GM23338 (cell line): ENCODE data around the gene GPC2. TPM values are rescaled to one million over a fixed set of nuclear protein-coding genes. Genes with fewer than 3 reads are reported as not detected.

ENCODE experiments used
- ATAC-seq: fragments of 200-7000 bp; cut with Tn5 transposase; 3 replicates; pipeline ENCODE4 v1.9.1; 2020
- DNase-seq: peaks from one replicate; pipeline ENCODE4 v3.0.0-alpha.2; 2015; ENCODE audit warnings: low spot score
- H2AFZ ChIP-seq: fragments of 200-600 bp; sonication (generic); 2 replicates; pipeline ENCODE4 v1.8.0; 2016; ENCODE audit warnings: antibody characterized with exemption, mild to moderate bottlenecking, moderate library complexity
- H3F3A ChIP-seq: fragments of 200-600 bp; sonication (generic); replicated peaks from 2 replicates; pipeline ENCODE4 v1.8.0; 2017; ENCODE audit warnings: antibody characterized with exemption, mixed run types, low read depth
- H3K27ac ChIP-seq: fragments of 200-600 bp; sonication (generic); 2 replicates; pipeline ENCODE4 v1.6.1; 2016; ENCODE audit warnings: low read depth
- H3K27me3 ChIP-seq: fragments of 200-600 bp; sonication (generic); 2 replicates; pipeline ENCODE4 v1.8.0; 2016; ENCODE audit warnings: mild to moderate bottlenecking, mixed run types, moderate library complexity; ENCODE audit not compliant: insufficient read depth
- H3K36me3 ChIP-seq: fragments of 200-600 bp; sonication (generic); 2 replicates; pipeline ENCODE4 v1.8.0; 2016; ENCODE audit warnings: mild to moderate bottlenecking; ENCODE audit not compliant: insufficient read depth
- H3K4me1 ChIP-seq: fragments of 200-600 bp; sonication (generic); 2 replicates; pipeline ENCODE4 v1.8.0; 2016; ENCODE audit warnings: mild to moderate bottlenecking, moderate library complexity; ENCODE audit not compliant: insufficient read depth
- H3K4me2 ChIP-seq: fragments of 200-600 bp; sonication (generic); 2 replicates; pipeline ENCODE4 v1.7.1; 2017; ENCODE audit warnings: mixed run types
- H3K4me3 ChIP-seq: fragments of 200-600 bp; sonication (generic); 2 replicates; pipeline ENCODE4 v1.6.1; 2016; ENCODE audit warnings: mixed run types
- H3K79me2 ChIP-seq: fragments of 200-600 bp; sonication (generic); replicated peaks from 2 replicates; pipeline ENCODE4 v1.8.0; 2017; ENCODE audit warnings: mild to moderate bottlenecking; ENCODE audit not compliant: insufficient read depth
- H3K9me2 ChIP-seq: fragments of 200-600 bp; sonication (generic); 2 replicates; pipeline ENCODE4 v1.8.0; 2017; ENCODE audit not compliant: insufficient read depth
- H4K20me1 ChIP-seq: fragments of 200-600 bp; sonication (generic); replicated peaks from 2 replicates; pipeline ENCODE4 v1.8.0; 2017; ENCODE audit warnings: mild to moderate bottlenecking; ENCODE audit not compliant: insufficient read depth
- H3K27ac Mint-ChIP-seq: 2 replicates; pipeline ENCODE4 v1.8.0; 2020; ENCODE audit warnings: inconsistent platforms, mild to moderate bottlenecking, moderate library complexity, mixed read lengths
- H3K27me3 Mint-ChIP-seq: 3 replicates; pipeline ENCODE4 v1.8.0; 2022; ENCODE audit warnings: low read depth, mild to moderate bottlenecking, moderate library complexity, mixed read lengths, inconsistent platforms; ENCODE audit not compliant: insufficient read depth, poor library complexity
- H3K36me3 Mint-ChIP-seq: 3 replicates; pipeline ENCODE4 v1.8.0; 2021; ENCODE audit warnings: low read depth, mild to moderate bottlenecking, inconsistent platforms, moderate library complexity, mixed read lengths
- H3K4me1 Mint-ChIP-seq: 3 replicates; pipeline ENCODE4 v1.8.0; 2020; ENCODE audit warnings: mild to moderate bottlenecking, inconsistent platforms, mixed read lengths
- H3K4me3 Mint-ChIP-seq: 3 replicates; pipeline ENCODE4 v1.8.0; 2021; ENCODE audit warnings: moderate library complexity, mild to moderate bottlenecking, inconsistent platforms, mixed read lengths
- H3K9me3 Mint-ChIP-seq: 3 replicates; pipeline ENCODE4 v1.8.0; 2020; ENCODE audit warnings: moderate library complexity, mild to moderate bottlenecking, inconsistent platforms, mixed read lengths
- CREB1 ChIP-seq: fragments of 250-450 bp; sonication (Bioruptor Pico); IDR thresholded peaks from 2 replicates; pipeline ENCODE4 v1.5.0; 2020; ENCODE audit warnings: low read depth, mild to moderate bottlenecking, moderate library complexity
- CTCF ChIP-seq, 2 experiments: fragments of 200-600 bp in 1 of 2; sonication (generic) in 1 of 2; conservative IDR thresholded peaks; 2 replicates each; pipeline versions ENCODE4 v1.5.1 to v1.6.1; 2016 to 2017; ENCODE audit warnings: antibody characterized with exemption in 2 of 2, low read depth in 2 of 2, mild to moderate bottlenecking in 2 of 2, moderate library complexity in 1 of 2
- ETS1 ChIP-seq: IDR thresholded peaks from 2 replicates; pipeline ENCODE4 v1.6.1; 2016; ENCODE audit warnings: antibody characterized with exemption
- EZH2 ChIP-seq: fragments of 200-600 bp; sonication (generic); IDR thresholded peaks from one replicate; pipeline ENCODE4 v1.8.0; 2017; ENCODE audit warnings: antibody characterized with exemption, mild to moderate bottlenecking, low read depth; ENCODE audit not compliant: unreplicated experiment
- EZH2phosphoT487 ChIP-seq: fragments of 200-600 bp; sonication (generic); IDR thresholded peaks from one replicate; pipeline ENCODE4 v1.8.1; 2018; ENCODE audit warnings: antibody characterized with exemption; ENCODE audit not compliant: unreplicated experiment
- JUNB ChIP-seq: IDR thresholded peaks from one replicate; pipeline ENCODE4 v1.6.1; 2016; ENCODE audit warnings: antibody characterized with exemption; ENCODE audit not compliant: unreplicated experiment
- NANOG ChIP-seq: IDR thresholded peaks from 2 replicates; pipeline ENCODE4 v1.6.1; 2016; ENCODE audit warnings: antibody characterized with exemption, borderline replicate concordance
- POLR2AphosphoS5 ChIP-seq: IDR thresholded peaks from 2 replicates; pipeline ENCODE4 v1.6.1; 2016; ENCODE audit warnings: antibody characterized with exemption, low read depth
- REST ChIP-seq: IDR thresholded peaks from one replicate; pipeline ENCODE4 v1.6.1; 2018; ENCODE audit warnings: antibody characterized with exemption; ENCODE audit not compliant: unreplicated experiment
- STAT1 ChIP-seq: IDR thresholded peaks from one replicate; pipeline ENCODE4 v1.6.1; 2016; ENCODE audit warnings: antibody characterized with exemption; ENCODE audit not compliant: unreplicated experiment
- ZNF114 ChIP-seq: fragments of 250-450 bp; sonication (Bioruptor Pico); IDR thresholded peaks from 2 replicates; pipeline ENCODE4 v1.5.0; 2020; ENCODE audit warnings: mild to moderate bottlenecking, moderate library complexity
- ZNF331 ChIP-seq: fragments of 250-450 bp; sonication (Bioruptor Pico); IDR thresholded peaks from 2 replicates; pipeline ENCODE4 v1.5.0; 2020; ENCODE audit warnings: low read depth, mild to moderate bottlenecking, moderate library complexity
- ZNF462 ChIP-seq: fragments of 250-450 bp; sonication (Bioruptor Pico); IDR thresholded peaks from 2 replicates; pipeline ENCODE4 v1.5.0; 2020; ENCODE audit warnings: mild to moderate bottlenecking, moderate library complexity
- polyA plus RNA-seq: library from polyadenylated mRNA; unstranded; fragments of >200 nt; fragmentation: Nextera tagmentation; extraction: Ambion mirVana; gene quantifications from 2 replicates; pipeline ENCODE4 v1.2.1, GENCODE V29; 2016
- total RNA-seq: library from RNA; depleted of rRNA; stranded (reverse); fragments of >200 nt; shearing (Covaris generic); gene quantifications from 2 replicates; pipeline ENCODE4 v1.2.3, GENCODE V29; 2014

Gene GPC2
- total and polyA plus RNA-seq, 2 experiments from 2014 or later: 10.7 to 48.8 TPM

- Mint-ChIP-seq H3K27ac (no peak overlapping the region), H3K27me3 (peaks cover 4% of the 10 kb centered on the region), H3K9me3 (no peaks in the 10 kb centered on the region), H3K36me3 (peaks cover 4% of the 10 kb centered on the region; the same call in 2 of the 3 replicates), H3K4me3 (no peak overlapping the region; the same call in 2 of the 3 replicates), H3K4me1 (peaks cover 4% of the 10 kb centered on the region)
- no peak for ATAC-seq
- H3K4me3 ChIP-seq: no peak overlapping the region
- no peak overlapping the region for H2AFZ ChIP-seq
- no peaks in the 10 kb centered on the region for H4K20me1 ChIP-seq
- H3K79me2 ChIP-seq: no peaks in the 10 kb centered on the region
- H3K4me2 ChIP-seq: no peak overlapping the region
- H3K27ac ChIP-seq: no peak overlapping the region
- H3K9me2 ChIP-seq: no peaks in the 10 kb centered on the region
- TF ChIP-seq EZH2phosphoT487: no peak
- TF ChIP-seq ZNF331 (CRISPR knock-in tag): no peak
- no peak for TF ChIP-seq ZNF462 (CRISPR knock-in tag)
- TF ChIP-seq STAT1: no peak
- TF ChIP-seq POLR2AphosphoS5: no peak
- TF ChIP-seq ZNF114 (CRISPR knock-in tag): no peak
- no peak for TF ChIP-seq CREB1
- no peak for TF ChIP-seq NANOG
- no peak for TF ChIP-seq JUNB
- TF ChIP-seq EZH2: no peak
- no peak for TF ChIP-seq ETS1
- TF ChIP-seq REST: no peak
- no peak for TF ChIP-seq CTCF (conservative IDR thresholded peaks at IDR 0.05; ENCODE audit: low read depth in 2 of 2)
- no peaks in the 10 kb centered on the region for H3K36me3 ChIP-seq
- no peaks in the 10 kb centered on the region for H3F3A ChIP-seq
- no peak for DNase-seq
- H3K4me1 ChIP-seq: no peaks in the 10 kb centered on the region
- H3K27me3 ChIP-seq: no peaks in the 10 kb centered on the region
Observed at GRCh38 chr7:100221767-100222444, 44.7 kb upstream of the GPC2 start.
